ENCODE measurements around the gene GLRA3. TPM values are rescaled to one million over a fixed set of nuclear protein-coding genes. Genes with fewer than 3 reads are reported as not detected.

The GLRA3 gene
- total RNA-seq, 1 experiment from 2014 or later = not detected

Other genes with a start within 250 kb of the GLRA3 start
- gene ADAM29, start 89.1 kb upstream of the GLRA3 start, total RNA-seq (2014; rRNA removed; shearing (Covaris generic)) = not detected in 2 replicates